ENCODE results near the gene CNTN4.

Gene CNTN4

GRCh38 chr3:2948882-2949281 is 850.2 kb downstream of the CNTN4 start:
- no peak for DNase-seq (ENCODE audit: low read depth in 2 of 2)
- TF ChIP-seq, protein P1, sequence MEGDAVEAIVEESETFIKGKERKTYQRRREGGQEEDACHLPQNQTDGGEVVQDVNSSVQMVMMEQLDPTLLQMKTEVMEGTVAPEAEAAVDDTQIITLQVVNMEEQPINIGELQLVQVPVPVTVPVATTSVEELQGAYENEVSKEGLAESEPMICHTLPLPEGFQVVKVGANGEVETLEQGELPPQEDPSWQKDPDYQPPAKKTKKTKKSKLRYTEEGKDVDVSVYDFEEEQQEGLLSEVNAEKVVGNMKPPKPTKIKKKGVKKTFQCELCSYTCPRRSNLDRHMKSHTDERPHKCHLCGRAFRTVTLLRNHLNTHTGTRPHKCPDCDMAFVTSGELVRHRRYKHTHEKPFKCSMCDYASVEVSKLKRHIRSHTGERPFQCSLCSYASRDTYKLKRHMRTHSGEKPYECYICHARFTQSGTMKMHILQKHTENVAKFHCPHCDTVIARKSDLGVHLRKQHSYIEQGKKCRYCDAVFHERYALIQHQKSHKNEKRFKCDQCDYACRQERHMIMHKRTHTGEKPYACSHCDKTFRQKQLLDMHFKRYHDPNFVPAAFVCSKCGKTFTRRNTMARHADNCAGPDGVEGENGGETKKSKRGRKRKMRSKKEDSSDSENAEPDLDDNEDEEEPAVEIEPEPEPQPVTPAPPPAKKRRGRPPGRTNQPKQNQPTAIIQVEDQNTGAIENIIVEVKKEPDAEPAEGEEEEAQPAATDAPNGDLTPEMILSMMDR (IDR thresholded peaks at IDR 0.05; ENCODE audit: low read depth, low read length): no peak
- H3K4me3 ChIP-seq (replicated peaks in 1 of 2; ENCODE audit: low read depth in 2 of 2, low read length in 2 of 2): no peak overlapping the region

GRCh38 chr3:2950159-2950558 is 851.5 kb downstream of the CNTN4 start:
- DNase-seq (ENCODE audit: low read depth in 2 of 2): no peak
- no peak overlapping the region for H3K4me3 ChIP-seq (replicated peaks in 1 of 2; ENCODE audit: low read depth in 2 of 2, low read length in 2 of 2)
- TF ChIP-seq, protein P1 (IDR thresholded peaks at IDR 0.05; ENCODE audit: low read depth, low read length): no peak

GRCh38 chr3:2957115-2957514 is 858.4 kb downstream of the CNTN4 start:
- H3K4me3 ChIP-seq (replicated peaks in 1 of 2; ENCODE audit: low read depth in 2 of 2, low read length in 2 of 2): no peak overlapping the region
- no peak for DNase-seq (ENCODE audit: low read depth in 2 of 2)
- TF ChIP-seq, protein P1 (IDR thresholded peaks at IDR 0.05; ENCODE audit: low read depth, low read length): no peak

GRCh38 chr3:2958551-2958950 is 859.9 kb downstream of the CNTN4 start:
- TF ChIP-seq, protein P1 (IDR thresholded peaks at IDR 0.05; ENCODE audit: low read depth, low read length): no peak
- DNase-seq (ENCODE audit: low read depth in 2 of 2): no peak
- H3K4me3 ChIP-seq (replicated peaks in 1 of 2; ENCODE audit: low read depth in 2 of 2, low read length in 2 of 2): no peak overlapping the region

- TF ChIP-seq, protein P1 (IDR thresholded peaks at IDR 0.05; ENCODE audit: low read depth, low read length): no peak
- no peak for DNase-seq (ENCODE audit: low read depth in 2 of 2)
- H3K4me3 ChIP-seq (replicated peaks in 1 of 2; ENCODE audit: low read depth in 2 of 2, low read length in 2 of 2): no peak overlapping the region
These were observed 862.9 kb downstream of the CNTN4 start for GRCh38 chr3:2961576-2961975.

DNA sequence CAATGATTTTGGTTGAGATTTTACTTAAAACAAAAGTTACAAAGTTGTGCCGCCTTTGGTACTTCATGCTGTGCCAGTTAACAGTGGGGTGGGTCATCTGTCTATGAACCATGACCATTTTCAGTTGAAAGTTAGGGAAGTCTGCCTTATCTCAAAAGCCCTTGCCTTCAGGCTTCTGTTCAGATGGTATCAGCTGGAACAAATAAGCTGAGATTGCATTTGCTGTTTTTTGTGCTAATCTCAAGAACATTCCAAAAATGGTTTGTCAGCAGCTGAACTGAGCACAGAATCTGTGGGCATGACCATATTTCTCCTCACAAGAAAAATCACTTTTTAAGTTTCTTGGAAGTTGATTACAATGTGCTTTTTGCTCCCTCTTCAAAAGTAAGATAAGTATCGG is 869.2 kb downstream of the CNTN4 start:
- DNase-seq (ENCODE audit: low read depth in 2 of 2): no peak
- TF ChIP-seq, protein P1 (IDR thresholded peaks at IDR 0.05; ENCODE audit: low read depth, low read length): no peak
- H3K4me3 ChIP-seq (replicated peaks in 1 of 2; ENCODE audit: low read depth in 2 of 2, low read length in 2 of 2): no peak overlapping the region

DNA sequence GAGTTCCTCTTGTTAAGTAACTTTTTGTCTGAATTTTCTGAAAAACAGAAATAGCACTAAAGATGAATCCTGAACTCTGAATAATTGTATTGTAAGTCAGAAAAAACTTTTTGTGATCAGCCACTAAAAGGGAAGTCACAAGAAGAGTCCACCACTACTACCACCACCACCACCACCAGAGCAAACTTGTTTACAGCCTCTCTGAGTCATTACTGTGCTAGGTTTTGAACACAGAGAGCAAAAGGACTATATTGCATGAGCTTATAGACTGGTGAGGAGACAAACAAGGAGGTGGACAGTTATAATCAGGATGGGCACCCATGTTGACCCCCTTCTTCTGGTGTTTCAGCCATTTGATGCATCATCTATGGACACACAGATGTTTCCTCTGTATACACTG is 869.8 kb downstream of the CNTN4 start:
- DNase-seq (ENCODE audit: low read depth in 2 of 2): no peak
- H3K4me3 ChIP-seq (replicated peaks in 1 of 2; ENCODE audit: low read depth in 2 of 2, low read length in 2 of 2): no peak overlapping the region
- TF ChIP-seq, protein P1 (IDR thresholded peaks at IDR 0.05; ENCODE audit: low read depth, low read length): no peak

Data from cardiac fibroblast (primary cell).